ENCODE measurements around the gene APMAP. TPM values are rescaled to one million over a fixed set of nuclear protein-coding genes. Genes with fewer than 3 reads are reported as not detected.
"Not testable (repeated sequence)": the region's sequence is repeated elsewhere in the genome, so short reads cannot be mapped to it uniquely, and the experiment has no call there.

APMAP gene
- total RNA-seq, 1 experiment from 2014 or later = 115 TPM

GRCh38 chr20:24952376-24953208, 40.0 kb downstream of the APMAP start:
- no peak for DNase-seq (ENCODE audit: low spot score)

GRCh38 chr20:24951536-24952083, 40.9 kb downstream of the APMAP start:
- DNase-seq (ENCODE audit: low spot score) = no peak

- DNase-seq (ENCODE audit: low spot score) = no peak
Observed at GRCh38 chr20:24950836-24951525, 41.6 kb downstream of the APMAP start.

- DNase-seq (ENCODE audit: low spot score) = no peak
Observed at GRCh38 chr20:24950128-24950835, 42.3 kb downstream of the APMAP start.

GRCh38 chr20:24949756-24950127, 42.8 kb downstream of the APMAP start:
- DNase-seq (ENCODE audit: low spot score) = no peak

GRCh38 chr20:24948939-24949679, 43.4 kb downstream of the APMAP start, which contains the start of gene CST7:
TSS of gene CST7 (plus strand) at chr20:24949269. CDS start at chr20:24949506, 237 bp downstream.
- no peak for DNase-seq (ENCODE audit: low spot score)

- not testable (repeated sequence) for DNase-seq (ENCODE audit: low spot score)
Observed at GRCh38 chr20:24948396-24948938, 44.1 kb downstream of the APMAP start.

GRCh38 chr20:24946376-24946775, 46.2 kb downstream of the APMAP start:
- DNase-seq (ENCODE audit: low spot score) = not testable (repeated sequence)

GRCh38 chr20:24943731-24944130, 48.8 kb downstream of the APMAP start:
- DNase-seq (ENCODE audit: low spot score) = no peak

- DNase-seq (ENCODE audit: low spot score) = no peak
Observed at GRCh38 chr20:24943196-24943595, 49.4 kb downstream of the APMAP start.

- no peak for DNase-seq (ENCODE audit: low spot score)
Observed at GRCh38 chr20:24942679-24943078, 49.9 kb downstream of the APMAP start.

- DNase-seq (ENCODE audit: low spot score) = no peak
Observed at GRCh38 chr20:24939036-24939435, 53.5 kb downstream of the APMAP start.

GRCh38 chr20:24938498-24938897, 54.1 kb downstream of the APMAP start:
- no peak for DNase-seq (ENCODE audit: low spot score)

GRCh38 chr20:24937579-24937978, 55.0 kb downstream of the APMAP start:
- no peak for DNase-seq (ENCODE audit: low spot score)

GRCh38 chr20:24936526-24937407, 55.8 kb downstream of the APMAP start:
- no peak for DNase-seq (ENCODE audit: low spot score)

GRCh38 chr20:24935766-24936525, 56.6 kb downstream of the APMAP start:
- no peak for DNase-seq (ENCODE audit: low spot score)

GRCh38 chr20:24935140-24935539, 57.4 kb downstream of the APMAP start:
- no peak for DNase-seq (ENCODE audit: low spot score)

GRCh38 chr20:24934716-24935115, 57.8 kb downstream of the APMAP start:
- no peak for DNase-seq (ENCODE audit: low spot score)

GRCh38 chr20:24934101-24934661, 58.4 kb downstream of the APMAP start:
- DNase-seq (ENCODE audit: low spot score) = no peak
